Measurements from ENCODE around the gene OR5AU1.

GRCh38 chr14:21199611-21200560 is 44.0 kb upstream of the OR5AU1 start:
- TF ChIP-seq POLR2A (IDR thresholded peaks at IDR 0.05; ENCODE audit: low read depth, low read length), result no peak; the same call in 1 of the 2 replicates
- 0 out of 2 replicates have a peak, but pooled peaks have one; percentile 13 for TF ChIP-seq FOS (IDR thresholded peaks at IDR 0.05; ENCODE audit: low read depth, low read length)
- TF ChIP-seq CTCF (conservative IDR thresholded peaks at IDR 0.05; ENCODE audit: low read depth, low read length), result no peak
- TF ChIP-seq RCOR1 (IDR thresholded peaks at IDR 0.05; ENCODE audit: insufficient replicate concordance, low read length), result no peak
- TF ChIP-seq RAD21 (IDR thresholded peaks at IDR 0.05; ENCODE audit: low read length), result no peak
- TF ChIP-seq SMC3 (IDR thresholded peaks at IDR 0.05; ENCODE audit: low read depth, low read length), result no peak
- no peak for TF ChIP-seq RFX5 (IDR thresholded peaks at IDR 0.05; ENCODE audit: low read depth, low read length)
- TF ChIP-seq CEBPB (IDR thresholded peaks at IDR 0.05; ENCODE audit: low read depth, low read length), result 0 out of 2 replicates have a peak, but pooled peaks have one; percentile 0
- TF ChIP-seq MAFK (IDR thresholded peaks at IDR 0.05; ENCODE audit: low read depth, low read length), result no peak
- TF ChIP-seq CHD1 (IDR thresholded peaks at IDR 0.05; ENCODE audit: low read depth, low read length), result no peak
- TF ChIP-seq MXI1 (IDR thresholded peaks at IDR 0.05; ENCODE audit: borderline replicate concordance, low read depth, low read length), result no peak
- no peak for TF ChIP-seq ELK1 (IDR thresholded peaks at IDR 0.05; ENCODE audit: borderline replicate concordance, low read depth, low read length)
